T-cell (primary cell): Measurements from ENCODE around the gene CXXC5. TPM values are rescaled to one million over a fixed set of nuclear protein-coding genes. Genes with fewer than 3 reads are reported as not detected.

Experiments
- ATAC-seq, 4 experiments: fragments of 200-7000 bp in 3 of 4; fragments of 150-1000 bp in 1 of 4; cut with Tn5 transposase; replicated peaks in 1 of 4; 1 replicate in 3 of 4; 2 replicates in 1 of 4; pipeline ENCODE4 v1.10.0; 2021; ENCODE audit warnings: moderate library complexity in 3 of 4, mild to moderate bottlenecking in 2 of 4, moderate number of reproducible peaks in 1 of 4
- CTCF ChIA-PET, 2 donors: fragments of 300-600 bp; sonication (Branson Sonifier 250); formaldehyde crosslinking; loops; one replicate each; lab custom pipeline; 2022; ENCODE audit warnings: antibody characterized with exemption in 2 of 2; lab: Charles Lee
- POLR2A ChIA-PET, 2 donors: fragments of 300-600 bp; sonication (Branson Sonifier 250); formaldehyde crosslinking; loops; one replicate each; lab custom pipeline; 2022; ENCODE audit warnings: antibody characterized with exemption in 2 of 2; lab: Charles Lee
- DNase-seq, 35 experiments: peaks; one replicate each; pipeline versions ENCODE4 v3.0.0 to v3.0.0-alpha.2; 2013 to 2023
- H3K27ac ChIP-seq: one replicate; pipeline ENCODE4 v1.5.1; 2013; ENCODE audit warnings: low read length
- H3K27me3 ChIP-seq, 2 experiments: replicated peaks in 1 of 2; 1 replicate in 1 of 2; 2 replicates in 1 of 2; pipeline versions ENCODE4 v1.6.1 to v1.7.0; 2013; ENCODE audit warnings: low read length in 1 of 2, mixed read lengths in 1 of 2; ENCODE audit not compliant: control insufficient read depth in 2 of 2, insufficient read depth in 2 of 2; ENCODE audit errors: extremely low read depth in 1 of 2
- H3K36me3 ChIP-seq, 2 donors: 1 replicate in 1 of 2; 2 replicates in 1 of 2; pipeline versions ENCODE4 v1.6.1 to v1.7.0; 2013; ENCODE audit warnings: low read length in 1 of 2; ENCODE audit not compliant: control insufficient read depth in 2 of 2, insufficient read depth in 1 of 2; ENCODE audit errors: extremely low read depth in 1 of 2
- H3K4me1 ChIP-seq, 2 experiments: 1 replicate in 1 of 2; 2 replicates in 1 of 2; pipeline versions ENCODE4 v1.6.1 to v1.7.0; 2013; ENCODE audit warnings: low read length in 2 of 2, mixed read lengths in 1 of 2; ENCODE audit not compliant: insufficient read depth in 2 of 2, control insufficient read depth in 1 of 2; ENCODE audit errors: extremely low read depth in 1 of 2
- H3K4me3 ChIP-seq, 2 donors: 1 replicate in 1 of 2; 2 replicates in 1 of 2; pipeline versions ENCODE4 v1.5.1 to v1.7.0; 2013; ENCODE audit warnings: mild to moderate bottlenecking in 2 of 2, low read length in 1 of 2, moderate library complexity in 1 of 2; ENCODE audit not compliant: control insufficient read depth in 1 of 2; ENCODE audit errors: extremely low read depth in 1 of 2
- H3K9me3 ChIP-seq: 2 replicates; pipeline ENCODE4 v1.7.0; 2013
- H3K27ac Mint-ChIP-seq, 2 donors: one replicate each; pipeline ENCODE4 v1.8.0; 2020 to 2021; ENCODE audit warnings: mild to moderate bottlenecking in 2 of 2, mixed read lengths in 2 of 2
- H3K27me3 Mint-ChIP-seq, 2 donors: one replicate each; pipeline ENCODE4 v1.8.0; 2021 to 2022; ENCODE audit warnings: mixed read lengths in 2 of 2
- H3K36me3 Mint-ChIP-seq: one replicate; pipeline ENCODE4 v1.8.0; 2021; ENCODE audit warnings: mixed read lengths
- H3K4me1 Mint-ChIP-seq, 3 donors: one replicate each; pipeline ENCODE4 v1.8.0; 2020 to 2022; ENCODE audit warnings: mixed read lengths in 3 of 3, mild to moderate bottlenecking in 1 of 3
- H3K4me3 Mint-ChIP-seq, 3 donors: one replicate each; pipeline ENCODE4 v1.8.0; 2020 to 2022; ENCODE audit warnings: mild to moderate bottlenecking in 3 of 3, mixed read lengths in 3 of 3, moderate library complexity in 3 of 3
- H3K9me3 Mint-ChIP-seq, 3 donors: one replicate each; pipeline ENCODE4 v1.8.0; 2020 to 2022; ENCODE audit warnings: mixed read lengths in 3 of 3
- WGBS: methylation state at CpG from one replicate; pipeline ENCODE4 v1.1.5; 2013; ENCODE audit warnings: missing lambda C conversion rate; ENCODE audit not compliant: insufficient coverage; 5-methylcytosine and 5-hydroxymethylcytosine counted together
- total RNA-seq, 35 experiments: library from RNA in 6 of 35; stranded (reverse) in 6 of 35; fragments of 120-200 nt in 1 of 35; gene quantifications; one replicate each; pipeline versions ENCODE4 v1.2.1 to v1.2.4 and lab custom pipeline; 2013 to 2026

The CXXC5 gene
- total RNA-seq, 5 donors from 2014 or later (not counting 1 experiment from before 2014, with no cell fraction given) = 5.1 to 7.6 (median 6.2) TPM

DNA sequence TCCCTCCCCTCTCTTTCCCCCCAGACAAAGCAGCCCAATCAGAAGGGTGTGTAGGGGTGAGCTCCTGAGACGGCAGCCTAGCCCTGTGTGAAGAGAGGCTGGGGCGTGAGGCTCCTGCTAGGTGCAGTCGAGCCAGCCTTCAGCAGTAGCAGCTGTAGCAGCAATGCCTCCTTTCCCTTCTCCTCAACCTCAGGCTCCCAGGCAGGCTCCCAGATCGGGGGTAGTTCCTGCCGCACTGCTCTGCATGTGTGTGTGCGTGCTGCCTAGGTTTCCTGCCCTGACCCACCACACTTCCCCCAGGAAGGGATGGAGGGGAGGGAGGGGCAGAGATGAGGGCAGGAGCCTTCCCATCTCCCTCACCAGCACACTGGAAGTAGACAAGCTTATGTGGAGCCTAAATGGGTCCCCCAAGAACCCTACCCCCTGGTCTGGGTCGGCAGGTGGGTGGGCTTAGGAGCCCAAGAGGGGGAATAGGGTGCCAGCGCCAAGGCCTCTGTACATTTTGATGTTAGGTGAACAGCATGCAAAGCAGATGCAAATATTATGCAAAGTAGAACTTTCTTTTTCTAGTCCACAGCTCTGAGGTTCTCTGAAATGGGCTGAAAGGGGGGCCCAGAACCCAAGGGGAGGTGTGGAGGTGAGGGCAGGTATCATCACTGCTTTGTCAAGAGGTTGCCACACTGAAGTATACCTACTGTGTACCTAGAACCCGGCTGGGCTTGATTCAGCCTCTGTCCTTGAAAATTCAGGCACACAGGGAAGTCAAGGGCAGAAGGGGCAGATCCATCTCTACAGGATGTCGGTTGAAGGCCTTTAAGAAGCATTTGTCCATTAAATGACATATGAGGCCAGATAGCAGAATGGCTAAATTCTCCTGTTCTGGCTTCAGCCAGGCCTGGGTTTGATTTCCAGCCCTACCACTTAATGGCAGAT is 57.8 kb downstream of the CXXC5 start:
- Mint-ChIP-seq H3K9me3 (no peaks in the 10 kb centered on the region), H3K36me3 (no peaks in the 10 kb centered on the region), H3K4me1 (peaks cover 23 to 42% (median 25%) of the 10 kb centered on the region in 3 donors), H3K4me3 (no peak overlapping the region), H3K27me3 (peaks cover 4 to 12% of the 10 kb centered on the region in 2 donors), H3K27ac (peak overlapping the region in 1 of 2 donors; percentile 16)
- CTCF ChIA-PET = interaction anchor here in 1 of 2 donors (0.6 kb wide), 1 partner anchor 93 kb away, joined by 3 read pairs; no protein-coding TSS in a partner anchor
- no peak overlapping the region for H3K27ac ChIP-seq
- 76% methylated on average over 3 of the region's 10 CpGs for WGBS
- H3K4me3 ChIP-seq = no peak overlapping the region
- H3K27me3 ChIP-seq = peaks cover 0 to 44% of the 10 kb centered on the region in 2 experiments
- H3K4me1 ChIP-seq = peaks cover 13 to 35% of the 10 kb centered on the region in 2 experiments
- POLR2A ChIA-PET = no interaction called here
- ATAC-seq = no peak
- no peaks in the 10 kb centered on the region for H3K36me3 ChIP-seq
- no peak for DNase-seq
- H3K9me3 ChIP-seq = no peaks in the 10 kb centered on the region

DNA sequence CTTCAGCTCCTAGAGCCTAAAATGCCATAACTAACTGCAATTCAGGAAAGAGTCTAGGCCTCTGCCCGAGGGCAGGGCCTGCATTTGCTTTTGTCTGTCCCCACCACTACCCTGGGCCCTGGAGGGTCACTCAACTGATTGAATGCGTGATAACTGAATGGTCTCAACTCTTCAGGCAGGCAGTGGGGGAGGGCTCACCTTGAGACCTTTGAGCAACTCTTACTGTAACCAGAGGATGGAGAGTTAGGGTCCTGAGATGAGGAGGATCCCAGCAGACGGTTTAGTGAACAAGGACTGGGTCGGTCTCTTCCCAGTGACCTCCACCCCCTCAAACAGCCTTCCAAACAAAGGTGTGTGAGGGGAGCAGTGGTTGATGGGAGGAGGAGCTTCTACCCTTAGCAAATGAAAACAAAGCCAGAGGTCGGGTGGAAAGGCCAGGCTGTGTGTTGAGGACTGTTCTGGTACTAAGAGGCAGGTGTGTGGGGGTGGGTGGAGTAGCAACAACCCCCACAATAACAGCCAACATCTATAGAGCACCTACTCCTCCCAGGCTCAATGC is 59.4 kb downstream of the CXXC5 start:
- DNase-seq = no peak
- Mint-ChIP-seq H3K4me3 (no peak overlapping the region), H3K27me3 (peaks cover 0 to 8% of the 10 kb centered on the region in 2 donors), H3K27ac (peak overlapping the region in 1 of 2 donors; percentile 61), H3K36me3 (no peaks in the 10 kb centered on the region), H3K4me1 (peaks cover 22 to 34% (median 23%) of the 10 kb centered on the region in 3 donors), H3K9me3 (no peaks in the 10 kb centered on the region)
- ChIA-PET POLR2A (interaction anchor here in 1 of 2 donors (0.7 kb wide), 1 partner anchor 43 kb away, joined by 3 read pairs; no protein-coding TSS in a partner anchor), CTCF (interaction anchor here in 1 of 2 donors (0.8 kb wide), 1 partner anchor 69 kb away, joined by 3 read pairs; no protein-coding TSS in a partner anchor)
- Histone ChIP-seq H3K27ac (no peak overlapping the region), H3K27me3 (peaks cover 0 to 46% of the 10 kb centered on the region in 2 experiments), H3K4me3 (no peak overlapping the region), H3K4me1 (peaks cover 13 to 41% of the 10 kb centered on the region in 2 experiments), H3K36me3 (no peaks in the 10 kb centered on the region), H3K9me3 (no peaks in the 10 kb centered on the region)
- 100% methylated on average over 1 of the region's 5 CpGs for WGBS
- ATAC-seq = no peak

DNA sequence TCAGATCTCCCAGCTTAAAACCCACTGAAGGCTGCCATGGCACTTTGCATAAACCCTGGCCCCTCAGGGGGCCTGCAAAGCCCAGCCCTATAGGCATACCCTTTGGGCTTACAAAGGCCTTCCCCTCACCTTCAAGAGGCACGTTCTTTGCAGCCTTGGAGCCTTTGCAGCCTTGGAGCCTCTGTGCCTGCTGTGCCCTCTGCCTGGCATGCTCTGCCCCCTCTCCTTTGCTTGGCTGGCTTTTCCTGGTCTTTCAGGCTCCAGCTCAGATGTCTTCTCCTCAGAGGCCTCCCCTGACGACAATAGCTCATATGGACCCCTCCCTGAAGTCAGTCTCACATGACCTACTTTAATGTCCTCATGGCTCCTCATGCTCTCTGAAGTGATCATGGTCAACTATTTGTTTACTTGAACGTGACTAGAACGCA is 60.3 kb downstream of the CXXC5 start:
- WGBS = 96% methylated on average over 4 of the region's 4 CpGs

DNA sequence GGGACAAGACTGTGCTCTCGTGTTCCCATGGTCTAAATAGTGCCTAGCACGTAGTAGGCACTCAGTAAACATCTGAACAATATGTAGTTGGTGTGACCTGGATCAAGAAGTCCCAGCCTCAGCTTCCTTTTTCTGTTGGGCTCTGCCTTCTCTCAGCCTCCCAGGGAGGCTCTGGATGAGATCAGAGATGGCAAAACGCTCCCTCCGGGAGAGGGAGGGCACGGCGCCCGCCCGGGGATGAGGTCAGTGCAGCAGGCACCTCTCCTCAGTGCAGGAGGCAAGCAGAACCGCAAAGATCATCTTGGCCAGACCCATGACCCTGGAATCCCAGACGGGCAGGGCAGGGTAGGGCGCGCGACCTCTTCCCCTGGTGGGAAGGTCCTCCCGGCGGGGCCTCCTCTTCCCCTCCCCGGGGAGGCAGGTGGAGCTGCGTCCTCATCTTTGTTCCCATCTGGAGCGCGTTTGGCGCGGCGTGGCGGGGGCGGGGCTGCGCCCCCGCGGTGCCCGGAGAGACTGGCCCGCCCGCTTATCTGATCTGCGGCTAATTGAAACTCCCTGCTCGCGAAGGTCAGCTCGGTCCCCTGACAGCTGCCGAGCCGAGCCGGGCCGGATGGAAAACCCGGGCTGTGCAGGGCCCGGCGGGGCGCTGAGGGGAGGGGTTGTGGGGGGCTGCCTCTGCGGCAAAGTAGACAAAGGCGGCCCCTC is 60.9 kb downstream of the CXXC5 start:
- Histone ChIP-seq H3K36me3 (no peaks in the 10 kb centered on the region), H3K4me1 (peaks cover 13 to 44% of the 10 kb centered on the region in 2 experiments), H3K4me3 (no peak overlapping the region), H3K9me3 (no peaks in the 10 kb centered on the region), H3K27ac (peak overlapping the region; percentile 75), H3K27me3 (peaks cover 0 to 42% of the 10 kb centered on the region in 2 experiments)
- Mint-ChIP-seq H3K4me1 (peaks cover 24 to 34% (median 26%) of the 10 kb centered on the region in 3 donors), H3K27me3 (peaks cover 0 to 7% of the 10 kb centered on the region in 2 donors), H3K27ac (peak overlapping the region; percentile 31 to 34), H3K9me3 (no peaks in the 10 kb centered on the region), H3K4me3 (peak overlapping the region; percentile 43 to 73 (median 55)), H3K36me3 (no peaks in the 10 kb centered on the region)
- peak in 1 of 4 experiments; percentile 5 for ATAC-seq
- ChIA-PET CTCF (no interaction called here), POLR2A (interaction anchor here in 1 of 2 donors (0.7 kb wide), 1 partner anchor 411 kb away, joined by 3 read pairs; no protein-coding TSS in a partner anchor)
- WGBS = 50% methylated on average over 17 of the region's 44 CpGs
- DNase-seq = peak in 1 of 35 experiments; percentile 10

More for the DNA sequence above, 60.3 kb downstream of the CXXC5 start:
- peak overlapping the region in 2 of 3 donors; percentile 55 to 73 for H3K4me3 Mint-ChIP-seq
- H3K4me1 Mint-ChIP-seq = peaks cover 24 to 34% (median 26%) of the 10 kb centered on the region in 3 donors
- no peak overlapping the region for H3K4me3 ChIP-seq
- no peak for DNase-seq
- no peak for ATAC-seq
- H3K27ac ChIP-seq = no peak overlapping the region
- H3K36me3 ChIP-seq = no peaks in the 10 kb centered on the region
- CTCF ChIA-PET = interaction anchor here in 1 of 2 donors (0.8 kb wide), 1 partner anchor 70 kb away, joined by 3 read pairs; no protein-coding TSS in a partner anchor
- peaks cover 13 to 44% of the 10 kb centered on the region in 2 experiments for H3K4me1 ChIP-seq
- POLR2A ChIA-PET = interaction anchor here in 1 of 2 donors (0.7 kb wide), 2 partner anchors 42 to 411 kb away, joined by 3 read pairs; no protein-coding TSS in a partner anchor
- no peaks in the 10 kb centered on the region for H3K9me3 Mint-ChIP-seq
- peak overlapping the region in 1 of 2 donors; percentile 46 for H3K27ac Mint-ChIP-seq
- H3K36me3 Mint-ChIP-seq = no peaks in the 10 kb centered on the region
- peaks cover 0 to 6% of the 10 kb centered on the region in 2 donors for H3K27me3 Mint-ChIP-seq
- H3K27me3 ChIP-seq = peaks cover 0 to 48% of the 10 kb centered on the region in 2 experiments
- H3K9me3 ChIP-seq = no peaks in the 10 kb centered on the region

DNA sequence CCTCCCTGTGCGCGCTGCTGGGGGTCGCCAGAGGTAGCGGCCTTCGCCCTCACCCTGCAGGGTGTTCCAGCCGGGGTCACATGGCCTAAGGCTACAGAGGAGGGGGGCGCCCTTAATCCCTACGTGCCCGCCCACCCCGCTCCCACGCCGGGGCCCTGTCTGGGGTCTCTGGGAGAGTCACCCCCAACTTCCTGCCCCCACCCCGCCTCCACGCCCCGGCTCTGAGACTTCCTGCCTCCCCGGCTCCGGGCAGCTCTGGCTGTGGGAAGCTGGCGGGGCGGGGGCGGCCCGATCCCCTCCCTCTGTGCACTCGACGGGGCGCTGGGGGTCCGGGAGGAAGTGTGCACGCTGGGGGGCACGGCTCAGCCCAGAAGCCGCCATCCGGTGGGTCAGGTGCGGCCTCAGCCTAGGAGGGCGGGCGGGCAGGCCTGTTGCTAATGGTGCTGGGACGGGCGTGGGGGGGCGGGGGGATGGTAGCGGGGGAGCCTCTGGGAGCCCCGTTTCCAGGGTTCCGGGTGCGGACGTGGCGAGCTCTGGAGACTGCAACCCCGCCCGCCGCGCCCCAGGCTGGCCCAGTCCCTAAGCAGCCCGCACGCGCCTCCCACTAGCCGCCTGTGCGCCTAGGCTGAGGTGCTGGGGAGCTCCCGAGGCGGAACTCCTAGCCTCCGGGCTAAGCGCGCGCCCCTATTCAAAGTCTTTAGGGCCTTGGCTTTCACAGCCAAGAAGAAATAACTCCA is 61.6 kb downstream of the CXXC5 start:
- H3K4me1 ChIP-seq = peaks cover 13 to 44% of the 10 kb centered on the region in 2 experiments
- Mint-ChIP-seq H3K9me3 (no peaks in the 10 kb centered on the region), H3K4me1 (peaks cover 24 to 34% (median 26%) of the 10 kb centered on the region in 3 donors), H3K4me3 (peak overlapping the region; percentile 66 to 73 (median 72)), H3K27me3 (peaks cover 0 to 9% of the 10 kb centered on the region in 2 donors), H3K36me3 (no peaks in the 10 kb centered on the region), H3K27ac (peak overlapping the region in 1 of 2 donors; percentile 65)
- ChIA-PET CTCF (interaction anchor here in 1 of 2 donors (1.1 to 1.6 kb wide), 4 partner anchors 8 to 149 kb away, joined by 3 to 7 read pairs (median 4); partner anchors contain the start of gene UBE2D2), POLR2A (interaction anchor here in 1 of 2 donors (0.6 to 1.3 kb wide), 3 partner anchors 62 to 153 kb away, joined by 4 to 9 read pairs (median 5); partner anchors contain the start of gene CXXC5)
- no peaks in the 10 kb centered on the region for H3K36me3 ChIP-seq
- H3K4me3 ChIP-seq = peak overlapping the region; percentile 61 to 64
- DNase-seq = peak in 18 of 35 experiments; percentile 12 to 63 (median 29)
- H3K27me3 ChIP-seq = peaks cover 0 to 42% of the 10 kb centered on the region in 2 experiments
- H3K9me3 ChIP-seq = no peaks in the 10 kb centered on the region
- ATAC-seq = peak; percentile 12 to 34 (median 24)
- H3K27ac ChIP-seq = peak overlapping the region; percentile 75
- 4% methylated on average over 28 of the region's 56 CpGs for WGBS
